Activated CD8-positive, alpha-beta memory T cell treated with anti-CD3 and anti-CD28 coated beads for 4 hours (primary cell): ENCODE measurements around the gene SH2D3A.
"Not testable (repeated sequence)": the region's sequence is repeated elsewhere in the genome, so short reads cannot be mapped to it uniquely, and the experiment has no call there.

Experiments
- DNase-seq, 2 donors: peaks; one replicate each; pipeline ENCODE4 v3.0.0-alpha.2; 2020; ENCODE audit warnings: low read depth in 2 of 2

The SH2D3A gene

GRCh38 chr19:6761053-6761676 lies 6.1 kb downstream of the SH2D3A start:
- DNase-seq = no peak

GRCh38 chr19:6760606-6761005 lies 6.6 kb downstream of the SH2D3A start:
- no peak for DNase-seq

- DNase-seq = no peak
These were observed 12.4 kb downstream of the SH2D3A start for GRCh38 chr19:6754653-6755463.

GRCh38 chr19:6754136-6754535 lies 13.1 kb downstream of the SH2D3A start:
- DNase-seq = no peak

- peak in 1 of 2 donors; percentile 61 for DNase-seq
These were observed 13.8 kb downstream of the SH2D3A start for GRCh38 chr19:6753178-6754031.

GRCh38 chr19:6752256-6753177 lies 14.7 kb downstream of the SH2D3A start:
- no peak for DNase-seq

GRCh38 chr19:6751189-6751588 lies 16.0 kb downstream of the SH2D3A start:
- DNase-seq = no peak

GRCh38 chr19:6750062-6750461 lies 17.2 kb downstream of the SH2D3A start:
- no peak for DNase-seq

GRCh38 chr19:6748543-6748942 lies 18.7 kb downstream of the SH2D3A start:
- DNase-seq = not testable (repeated sequence)

GRCh38 chr19:6745965-6746364 lies 21.3 kb downstream of the SH2D3A start:
- DNase-seq = no peak

GRCh38 chr19:6744381-6745301 lies 22.6 kb downstream of the SH2D3A start:
- DNase-seq = no peak

GRCh38 chr19:6743714-6744380 lies 23.4 kb downstream of the SH2D3A start:
- DNase-seq = no peak

GRCh38 chr19:6743066-6743465 lies 24.2 kb downstream of the SH2D3A start:
- no peak for DNase-seq

- no peak for DNase-seq
These were observed 26.5 kb downstream of the SH2D3A start for GRCh38 chr19:6740589-6741343.

GRCh38 chr19:6739883-6740588 lies 27.2 kb downstream of the SH2D3A start:
- no peak for DNase-seq

GRCh38 chr19:6739390-6739882 lies 27.8 kb downstream of the SH2D3A start, which contains the start of gene TRIP10:
TSS of gene TRIP10 (plus strand) at chr19:6739680. CDS start at chr19:6739762, 82 bp downstream.
- DNase-seq = peak; percentile 60 to 62

- no peak for DNase-seq
These were observed 28.3 kb downstream of the SH2D3A start for GRCh38 chr19:6738787-6739389.
